Renal pelvis (tissue), 4 donors: Measurements from ENCODE around the gene DNAH14. TPM values are rescaled to one million over a fixed set of nuclear protein-coding genes. Genes with fewer than 3 reads are reported as not detected.
"Not testable (repeated sequence)": the region's sequence is repeated elsewhere in the genome, so short reads cannot be mapped to it uniquely, and the experiment has no call there.

Experiments
- DNase-seq: peaks from one replicate; pipeline ENCODE4 v3.0.0-alpha.2; 2013
- polyA plus RNA-seq, 3 donors: library from polyadenylated mRNA; unstranded; fragments of 120-200 nt; gene quantifications; one replicate each; pipeline ENCODE4 v1.2.1, GENCODE V29; 2013; ENCODE audit not compliant: insufficient read length in 3 of 3

Gene DNAH14
- polyA plus RNA-seq, 3 donors = 14.0 to 21.5 (median 19.0) TPM

GRCh38 chr1:225343618-225344017 is 414.1 kb downstream of the DNAH14 start:
- DNase-seq = no peak

- DNase-seq = no peak
Observed at GRCh38 chr1:225347123-225347683, 417.7 kb downstream of the DNAH14 start.

GRCh38 chr1:225348400-225348799 is 418.9 kb downstream of the DNAH14 start:
- no peak for DNase-seq

GRCh38 chr1:225349826-225350225 is 420.4 kb downstream of the DNAH14 start:
- DNase-seq = no peak

- DNase-seq = no peak
Observed at GRCh38 chr1:225350872-225351271, 421.4 kb downstream of the DNAH14 start.

- no peak for DNase-seq
Observed at GRCh38 chr1:225354906-225355305, 425.4 kb downstream of the DNAH14 start.

- DNase-seq = no peak
Observed at GRCh38 chr1:225355863-225356262, 426.4 kb downstream of the DNAH14 start.

GRCh38 chr1:225360119-225360518 is 430.6 kb downstream of the DNAH14 start:
- no peak for DNase-seq

GRCh38 chr1:225361176-225361575 is 431.7 kb downstream of the DNAH14 start:
- DNase-seq = no peak

- no peak for DNase-seq
Observed at GRCh38 chr1:225362805-225363204, 433.3 kb downstream of the DNAH14 start.

- DNase-seq = no peak
Observed at GRCh38 chr1:225364439-225364838, 435.0 kb downstream of the DNAH14 start.

GRCh38 chr1:225366018-225366417 is 436.5 kb downstream of the DNAH14 start:
- no peak for DNase-seq

- DNase-seq = no peak
Observed at GRCh38 chr1:225366552-225366951, 437.1 kb downstream of the DNAH14 start.

- no peak for DNase-seq
Observed at GRCh38 chr1:225368036-225368552, 438.6 kb downstream of the DNAH14 start.

GRCh38 chr1:225371366-225372010 is 442.0 kb downstream of the DNAH14 start:
- DNase-seq = no peak

- DNase-seq = no peak
Observed at GRCh38 chr1:225373155-225373554, 443.7 kb downstream of the DNAH14 start.

GRCh38 chr1:225374996-225375395 is 445.5 kb downstream of the DNAH14 start:
- no peak for DNase-seq

- no peak for DNase-seq
Observed at GRCh38 chr1:225378880-225379279, 449.4 kb downstream of the DNAH14 start.

GRCh38 chr1:225380691-225381090 is 451.2 kb downstream of the DNAH14 start:
- DNase-seq = no peak

GRCh38 chr1:225386860-225387259 is 457.4 kb downstream of the DNAH14 start:
- DNase-seq = not testable (repeated sequence)

- DNase-seq = no peak
Observed at GRCh38 chr1:225388372-225388771, 458.9 kb downstream of the DNAH14 start.

GRCh38 chr1:225389843-225390242 is 460.4 kb downstream of the DNAH14 start:
- no peak for DNase-seq

GRCh38 chr1:225396357-225396756 is 466.9 kb downstream of the DNAH14 start:
- no peak for DNase-seq

- no peak for DNase-seq
Observed at GRCh38 chr1:225400968-225401367, 471.5 kb downstream of the DNAH14 start.
